GM18505 (cell line): Measurements from ENCODE around the gene C3orf49.

Experiments used
- ATAC-seq: cut with Tn5 transposase; IDR thresholded peaks from one replicate; pipeline ENCODE4 v1.9.1; 2021; ENCODE audit not compliant: unreplicated experiment
- POLR2A ChIP-seq: IDR thresholded peaks from 4 replicates; pipeline ENCODE4 v1.6.1; 2011; ENCODE audit warnings: borderline replicate concordance; ENCODE audit not compliant: insufficient read depth, insufficient read length; ENCODE audit errors: extremely low read depth

The C3orf49 gene

GRCh38 chr3:63878394-63879060 lies 59.4 kb downstream of the C3orf49 start:
- no peak for ATAC-seq

GRCh38 chr3:63880653-63881052 lies 61.6 kb downstream of the C3orf49 start:
- ATAC-seq: no peak
- TF ChIP-seq POLR2A: no peak

More at GRCh38 chr3:63878394-63879060, 59.4 kb downstream of the C3orf49 start:
- no peak for TF ChIP-seq POLR2A

- TF ChIP-seq POLR2A: no peak
- no peak for ATAC-seq
These were observed 67.8 kb downstream of the C3orf49 start for GRCh38 chr3:63886858-63887257.

GRCh38 chr3:63891518-63891917 lies 72.4 kb downstream of the C3orf49 start:
- no peak for ATAC-seq
- TF ChIP-seq POLR2A: no peak

GRCh38 chr3:63892773-63893352 lies 73.8 kb downstream of the C3orf49 start:
- no peak for TF ChIP-seq POLR2A
- no peak for ATAC-seq

- no peak for ATAC-seq
- TF ChIP-seq POLR2A: no peak
These were observed 76.5 kb downstream of the C3orf49 start for GRCh38 chr3:63895422-63896189.

- TF ChIP-seq POLR2A: no peak
- peak; percentile 75 for ATAC-seq
These were observed 77.4 kb downstream of the C3orf49 start for GRCh38 chr3:63896332-63897030.
